Epithelial cell of esophagus (primary cell): ENCODE data around the gene PDP2.

Source experiments
- DNase-seq: peaks from one replicate; pipeline ENCODE4 v3.0.0; 2010; ENCODE audit warnings: low read depth
- H3K4me3 ChIP-seq: 2 replicates; pipeline ENCODE4 v1.5.1; 2011; ENCODE audit warnings: mild to moderate bottlenecking, low read length, control low read depth
- TF ChIP-seq, protein P1 (sequence below): IDR thresholded peaks from 2 replicates; pipeline ENCODE4 v1.5.1; 2011; ENCODE audit warnings: low read depth, mild to moderate bottlenecking, low read length, control low read depth, inconsistent platforms; ENCODE audit not compliant: insufficient read depth; ENCODE audit errors: missing control alignments

The PDP2 gene

DNA sequence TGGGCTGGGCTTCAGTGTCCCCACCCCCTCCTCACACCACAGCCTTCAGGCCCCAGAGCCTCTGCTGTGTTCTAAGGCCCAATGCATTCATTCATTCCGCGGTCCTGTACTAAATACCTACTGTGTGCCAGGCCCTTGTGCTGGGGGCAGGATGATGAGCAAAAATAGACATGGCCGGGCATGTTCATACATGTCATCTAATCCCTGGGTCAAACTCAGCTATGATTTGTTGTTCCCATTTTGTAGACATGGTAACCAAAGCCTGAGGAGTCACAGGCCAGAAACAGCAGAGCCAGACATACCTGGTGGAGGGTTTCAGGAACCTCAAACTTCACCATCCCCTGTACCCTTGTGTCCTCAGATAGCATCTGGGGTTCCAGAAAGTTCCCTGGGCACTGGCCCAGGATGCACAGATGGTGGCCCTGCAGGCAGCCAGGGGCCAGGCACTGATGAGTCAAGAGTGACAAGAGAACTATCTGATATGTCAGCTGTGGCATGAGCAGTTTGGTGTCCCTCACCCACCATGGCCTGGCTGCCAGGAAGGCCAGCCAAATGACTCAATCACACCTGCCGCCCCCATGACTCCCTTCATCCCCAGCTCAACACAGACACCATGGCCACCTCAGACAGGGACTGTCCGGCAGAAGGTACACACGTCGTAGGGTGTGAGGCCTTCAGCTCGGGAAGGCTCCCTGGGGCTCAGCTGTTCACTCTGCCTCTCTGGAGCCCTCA lies 47.8 kb downstream of the PDP2 start:
- peak; percentile 70 for DNase-seq
- H3K4me3 ChIP-seq = no peak overlapping the region
- TF ChIP-seq, protein P1, sequence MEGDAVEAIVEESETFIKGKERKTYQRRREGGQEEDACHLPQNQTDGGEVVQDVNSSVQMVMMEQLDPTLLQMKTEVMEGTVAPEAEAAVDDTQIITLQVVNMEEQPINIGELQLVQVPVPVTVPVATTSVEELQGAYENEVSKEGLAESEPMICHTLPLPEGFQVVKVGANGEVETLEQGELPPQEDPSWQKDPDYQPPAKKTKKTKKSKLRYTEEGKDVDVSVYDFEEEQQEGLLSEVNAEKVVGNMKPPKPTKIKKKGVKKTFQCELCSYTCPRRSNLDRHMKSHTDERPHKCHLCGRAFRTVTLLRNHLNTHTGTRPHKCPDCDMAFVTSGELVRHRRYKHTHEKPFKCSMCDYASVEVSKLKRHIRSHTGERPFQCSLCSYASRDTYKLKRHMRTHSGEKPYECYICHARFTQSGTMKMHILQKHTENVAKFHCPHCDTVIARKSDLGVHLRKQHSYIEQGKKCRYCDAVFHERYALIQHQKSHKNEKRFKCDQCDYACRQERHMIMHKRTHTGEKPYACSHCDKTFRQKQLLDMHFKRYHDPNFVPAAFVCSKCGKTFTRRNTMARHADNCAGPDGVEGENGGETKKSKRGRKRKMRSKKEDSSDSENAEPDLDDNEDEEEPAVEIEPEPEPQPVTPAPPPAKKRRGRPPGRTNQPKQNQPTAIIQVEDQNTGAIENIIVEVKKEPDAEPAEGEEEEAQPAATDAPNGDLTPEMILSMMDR = no peak

DNA sequence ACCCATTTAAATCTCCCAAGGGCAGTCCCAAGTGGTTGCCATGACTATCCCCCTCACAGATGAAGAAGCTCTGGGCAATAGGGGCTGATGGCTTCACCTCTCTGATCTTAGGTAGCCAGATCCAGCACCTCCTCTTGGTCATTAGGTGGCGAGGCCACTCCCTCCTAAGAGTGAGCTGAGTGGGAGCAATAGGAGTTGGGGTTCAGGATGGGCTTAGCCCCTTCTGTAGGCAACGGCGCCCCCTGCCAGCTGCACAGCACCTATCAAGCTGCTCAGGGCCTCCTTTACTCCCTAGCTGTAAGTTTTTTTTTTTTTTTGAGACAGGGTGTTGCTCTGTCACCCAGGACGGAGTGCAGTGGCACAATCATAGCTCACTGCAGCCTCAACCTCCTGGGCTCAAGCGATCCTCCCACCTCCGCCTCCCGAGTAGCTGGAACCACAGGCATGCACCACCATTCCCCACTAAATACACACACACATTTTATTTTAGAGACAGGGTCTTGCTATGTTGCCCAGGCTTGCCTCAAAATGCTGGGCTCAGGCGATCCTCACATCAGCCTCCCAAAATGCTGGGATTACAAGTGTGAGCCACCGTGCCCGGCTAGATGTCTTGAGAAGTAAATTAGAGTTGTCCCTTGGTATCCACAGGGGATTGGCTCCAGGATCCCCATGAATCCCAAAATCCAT lies 48.5 kb downstream of the PDP2 start:
- TF ChIP-seq, protein P1 = peak; percentile 40
- H3K4me3 ChIP-seq = no peak overlapping the region
- peak; percentile 51 for DNase-seq

DNA sequence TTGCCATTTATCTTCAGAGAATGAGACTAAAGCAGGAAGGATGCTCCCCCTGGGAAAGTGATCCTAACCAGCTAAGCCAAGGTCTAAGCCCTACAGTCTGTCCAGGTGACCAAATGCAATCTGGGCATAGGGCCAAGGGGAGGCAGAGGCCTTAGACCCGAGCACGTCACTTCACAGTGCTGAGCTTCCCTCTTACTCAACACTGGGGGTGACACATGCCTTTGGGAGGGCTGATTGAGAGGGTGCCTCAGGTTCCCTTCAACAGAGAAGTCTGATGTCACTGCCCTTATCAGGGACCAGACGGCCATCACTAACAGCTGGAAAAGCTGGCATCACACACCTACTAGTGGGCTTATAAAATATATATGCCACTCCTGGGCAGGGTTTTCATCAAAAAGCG lies 49.9 kb downstream of the PDP2 start:
- TF ChIP-seq, protein P1 = no peak
- DNase-seq = peak; percentile 76
- H3K4me3 ChIP-seq = no peak overlapping the region

DNA sequence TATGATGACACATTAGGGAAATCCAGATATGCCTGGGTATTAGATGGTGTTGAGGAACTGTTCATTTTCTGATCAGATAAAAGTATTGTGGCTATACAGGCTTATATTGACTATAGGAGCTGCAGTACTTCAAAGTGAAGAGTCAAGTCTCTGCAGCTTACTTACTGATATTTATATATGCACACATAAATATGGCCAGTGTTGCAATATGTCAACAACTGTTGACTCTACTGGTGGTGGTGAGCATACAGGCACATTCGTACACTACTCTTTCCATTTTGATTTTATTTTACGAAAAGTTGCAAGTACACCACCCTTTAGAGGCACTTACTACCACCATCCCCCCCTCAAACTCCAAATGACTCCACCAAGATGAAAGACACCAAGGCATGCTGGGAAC lies 51.4 kb downstream of the PDP2 start:
- DNase-seq = no peak
- TF ChIP-seq, protein P1 = no peak

DNA sequence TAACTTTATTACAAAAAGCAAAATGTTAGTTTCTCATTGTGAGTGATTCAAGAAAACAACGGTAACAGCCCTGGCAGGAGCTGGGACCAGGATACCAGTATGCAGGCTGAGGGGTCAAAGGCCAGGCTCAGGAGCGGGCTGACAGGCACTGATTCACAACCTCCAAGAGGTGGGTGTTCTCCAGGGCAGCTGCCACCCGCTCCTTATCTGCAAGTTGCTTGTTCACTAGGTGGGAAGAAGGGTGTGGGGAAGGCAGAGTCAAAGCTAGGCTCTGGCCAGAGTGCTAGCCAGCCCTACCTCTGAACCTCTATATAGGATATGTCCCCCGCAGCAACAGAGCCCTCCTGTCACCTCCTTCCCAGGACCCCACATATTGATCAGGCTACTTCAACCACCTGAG lies 51.8 kb downstream of the PDP2 start:
- H3K4me3 ChIP-seq = no peak overlapping the region
- DNase-seq = no peak
- TF ChIP-seq, protein P1 = no peak

More for the DNA sequence above, 51.4 kb downstream of the PDP2 start:
- H3K4me3 ChIP-seq = no peak overlapping the region

DNA sequence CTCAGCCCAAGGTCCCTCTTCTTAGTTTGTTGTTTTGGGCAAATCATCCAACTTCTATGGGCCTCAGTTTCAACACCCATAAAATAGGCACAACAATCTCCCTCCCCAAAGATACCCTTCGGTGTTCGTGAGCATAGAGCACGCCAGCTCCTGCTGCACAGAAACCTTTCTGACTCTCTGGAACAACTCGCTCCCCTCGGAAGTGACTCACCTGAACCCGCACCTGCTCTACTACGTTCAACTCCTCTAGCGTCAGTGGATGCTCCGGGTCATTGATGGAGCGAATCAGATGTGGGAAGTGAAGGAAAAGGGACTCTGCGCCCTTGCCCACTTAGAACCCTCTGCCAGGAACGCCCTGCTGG lies 53.4 kb downstream of the PDP2 start:
- peak overlapping the region; percentile 95 for H3K4me3 ChIP-seq
- peak; percentile 73 for DNase-seq
- TF ChIP-seq, protein P1 = no peak
